ENCODE results near the gene FKBP4.

DNA sequence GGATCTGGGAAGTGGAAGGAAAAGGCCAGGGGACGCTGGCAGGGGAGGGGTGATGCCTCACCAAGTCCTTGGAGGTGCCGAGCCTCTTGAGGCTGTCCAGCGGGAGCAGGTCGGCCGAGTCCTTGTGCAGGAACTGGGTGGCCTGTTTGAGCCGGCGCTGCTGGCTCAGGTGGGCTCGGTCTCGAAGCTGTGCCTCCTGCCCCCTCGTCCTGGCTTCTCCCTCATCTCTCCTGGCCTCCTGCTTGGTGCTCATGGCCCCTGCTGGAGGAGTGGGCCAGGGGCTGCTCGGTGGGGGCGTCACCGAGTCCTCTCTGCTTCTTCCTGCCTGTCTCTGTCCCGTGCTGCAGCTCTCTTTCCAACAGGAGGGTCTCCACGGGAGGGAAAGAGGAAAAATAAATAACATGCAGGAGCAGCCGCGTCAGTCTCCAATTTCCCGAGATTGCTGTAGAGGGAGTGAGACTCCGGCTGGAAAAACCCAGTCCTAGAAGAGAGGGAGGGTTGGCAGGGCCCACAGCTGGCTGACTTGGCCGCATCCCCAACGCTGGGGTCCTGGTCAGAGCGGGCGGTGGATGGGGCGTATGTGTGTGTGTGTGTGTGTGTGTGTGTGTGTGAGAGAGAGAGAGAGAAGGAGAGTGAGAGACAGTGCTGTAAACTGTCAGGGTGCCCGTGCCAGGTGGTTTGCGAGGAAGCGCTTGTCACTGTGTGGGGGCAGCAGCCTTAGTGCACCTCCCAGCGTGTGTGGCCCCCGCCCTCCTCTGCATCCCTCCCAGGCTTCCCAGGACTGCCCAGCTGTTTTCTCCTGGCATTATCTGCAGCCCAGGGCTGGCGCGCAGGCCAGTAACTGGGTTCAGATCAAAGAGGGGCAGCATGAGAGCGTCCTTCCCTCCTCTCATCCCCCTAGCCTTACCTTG is 40.1 kb downstream of the FKBP4 start, which contains the start of gene NRIP2:
- TF ChIP-seq, protein P1, sequence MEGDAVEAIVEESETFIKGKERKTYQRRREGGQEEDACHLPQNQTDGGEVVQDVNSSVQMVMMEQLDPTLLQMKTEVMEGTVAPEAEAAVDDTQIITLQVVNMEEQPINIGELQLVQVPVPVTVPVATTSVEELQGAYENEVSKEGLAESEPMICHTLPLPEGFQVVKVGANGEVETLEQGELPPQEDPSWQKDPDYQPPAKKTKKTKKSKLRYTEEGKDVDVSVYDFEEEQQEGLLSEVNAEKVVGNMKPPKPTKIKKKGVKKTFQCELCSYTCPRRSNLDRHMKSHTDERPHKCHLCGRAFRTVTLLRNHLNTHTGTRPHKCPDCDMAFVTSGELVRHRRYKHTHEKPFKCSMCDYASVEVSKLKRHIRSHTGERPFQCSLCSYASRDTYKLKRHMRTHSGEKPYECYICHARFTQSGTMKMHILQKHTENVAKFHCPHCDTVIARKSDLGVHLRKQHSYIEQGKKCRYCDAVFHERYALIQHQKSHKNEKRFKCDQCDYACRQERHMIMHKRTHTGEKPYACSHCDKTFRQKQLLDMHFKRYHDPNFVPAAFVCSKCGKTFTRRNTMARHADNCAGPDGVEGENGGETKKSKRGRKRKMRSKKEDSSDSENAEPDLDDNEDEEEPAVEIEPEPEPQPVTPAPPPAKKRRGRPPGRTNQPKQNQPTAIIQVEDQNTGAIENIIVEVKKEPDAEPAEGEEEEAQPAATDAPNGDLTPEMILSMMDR (IDR thresholded peaks at IDR 0.05), result no peak
- no peak for TF ChIP-seq EZH2 (IDR thresholded peaks at IDR 0.05; ENCODE audit: borderline replicate concordance, insufficient read depth, low read depth, low read length, poor library complexity, severe bottlenecking)

Data from B cell (primary cell).